ENCODE measurements around the gene FBXL17.

FBXL17 gene

GRCh38 chr5:107969847-107970246, 412.1 kb downstream of the FBXL17 start:
- no peak overlapping the region for H2BK12ac ChIP-seq (ENCODE audit: low read length)
- H2BK120ac ChIP-seq (ENCODE audit: low read depth, low read length) = no peak overlapping the region
- H3K27ac ChIP-seq (replicated peaks; ENCODE audit: low read length) = no peak overlapping the region
- H3K4me1 ChIP-seq (ENCODE audit: control insufficient read depth in 2 of 2, insufficient read depth in 1 of 2, low read depth in 1 of 2, low read length in 2 of 2) = peaks cover 2 to 6% of the 10 kb centered on the region in 2 donors
- H3K18ac ChIP-seq (ENCODE audit: low read length) = no peak overlapping the region
- H2BK15ac ChIP-seq (ENCODE audit: low read length) = no peak overlapping the region
- H3K9me3 ChIP-seq (replicated peaks in 1 of 2; ENCODE audit: control insufficient read depth in 2 of 2, insufficient read depth in 1 of 2, low read depth in 1 of 2, low read length in 2 of 2) = no peaks in the 10 kb centered on the region
- no peak overlapping the region for H2AK5ac ChIP-seq (ENCODE audit: low read depth, low read length)
- H2AFZ ChIP-seq (ENCODE audit: low read length) = no peak overlapping the region
- H3K27me3 ChIP-seq (ENCODE audit: control insufficient read depth in 3 of 3, insufficient read depth in 3 of 3, low read depth in 1 of 3, low read length in 3 of 3) = no peaks in the 10 kb centered on the region
- H3K14ac ChIP-seq (ENCODE audit: low read length) = no peak overlapping the region
- H3K36me3 ChIP-seq (replicated peaks in 1 of 2; ENCODE audit: control insufficient read depth in 2 of 2, insufficient read depth in 2 of 2, low read length in 2 of 2) = no peaks in the 10 kb centered on the region
- H4K8ac ChIP-seq (ENCODE audit: low read depth, low read length) = no peak overlapping the region
- no peaks in the 10 kb centered on the region for H3K79me1 ChIP-seq (ENCODE audit: low read depth, low read length)
- H2BK5ac ChIP-seq (ENCODE audit: low read length) = no peak overlapping the region
- H3K4me3 ChIP-seq (ENCODE audit: low read length in 2 of 2) = no peak overlapping the region
- no peak overlapping the region for H4K91ac ChIP-seq (ENCODE audit: low read depth, low read length, poor library complexity)
- no peak overlapping the region for H3K4me2 ChIP-seq (ENCODE audit: insufficient read depth, low read length, poor library complexity, severe bottlenecking)
- H3K9ac ChIP-seq (ENCODE audit: low read depth, low read length, poor library complexity) = no peak overlapping the region
- H3K23ac ChIP-seq (ENCODE audit: low read depth, low read length, poor library complexity) = no peak overlapping the region
- no peak for DNase-seq (ENCODE audit: low spot score)
- H3K4ac ChIP-seq (ENCODE audit: low read length) = no peak overlapping the region

DNA sequence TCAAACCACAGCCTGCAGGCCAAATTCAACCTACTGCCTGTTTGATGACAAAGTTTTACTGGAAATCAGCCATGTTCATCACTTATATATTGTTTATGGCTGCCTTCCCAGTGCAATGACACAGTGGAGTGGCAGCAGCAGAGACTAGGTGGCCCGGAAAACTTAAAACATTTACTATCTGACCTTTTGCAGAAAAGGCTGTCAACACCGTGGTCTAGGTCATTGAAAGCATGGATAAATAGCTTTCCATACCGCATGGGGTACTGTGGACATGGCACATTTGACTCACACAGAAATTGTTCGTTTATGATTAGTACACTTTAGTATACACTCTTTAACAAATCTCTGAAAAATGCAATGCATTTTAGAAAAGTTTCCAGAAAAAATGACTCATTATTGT, 412.9 kb downstream of the FBXL17 start:
- no peak overlapping the region for H3K23ac ChIP-seq (ENCODE audit: low read depth, low read length, poor library complexity)
- no peak overlapping the region for H4K91ac ChIP-seq (ENCODE audit: low read depth, low read length, poor library complexity)
- H3K4me2 ChIP-seq (ENCODE audit: insufficient read depth, low read length, poor library complexity, severe bottlenecking) = no peak overlapping the region
- WGBS, 2 donors (ENCODE audit: extremely low coverage in 2 of 2, insufficient read length in 2 of 2, insufficient replicate concordance in 1 of 2) = no CpG with 5 or more reads among the region's 4 CpGs
- H3K9ac ChIP-seq (ENCODE audit: low read depth, low read length, poor library complexity) = no peak overlapping the region
- no peak overlapping the region for H2BK15ac ChIP-seq (ENCODE audit: low read length)
- H3K79me1 ChIP-seq (ENCODE audit: low read depth, low read length) = no peaks in the 10 kb centered on the region
- no peaks in the 10 kb centered on the region for H3K36me3 ChIP-seq (replicated peaks in 1 of 2; ENCODE audit: control insufficient read depth in 2 of 2, insufficient read depth in 2 of 2, low read length in 2 of 2)
- peaks cover 2 to 6% of the 10 kb centered on the region in 2 donors for H3K4me1 ChIP-seq (ENCODE audit: control insufficient read depth in 2 of 2, insufficient read depth in 1 of 2, low read depth in 1 of 2, low read length in 2 of 2)
- no peak overlapping the region for H2BK120ac ChIP-seq (ENCODE audit: low read depth, low read length)
- no peak overlapping the region for H3K18ac ChIP-seq (ENCODE audit: low read length)
- no peak overlapping the region for H3K14ac ChIP-seq (ENCODE audit: low read length)
- no peak overlapping the region for H3K4me3 ChIP-seq (ENCODE audit: low read length in 2 of 2)
- no peaks in the 10 kb centered on the region for H3K9me3 ChIP-seq (replicated peaks in 1 of 2; ENCODE audit: control insufficient read depth in 2 of 2, insufficient read depth in 1 of 2, low read depth in 1 of 2, low read length in 2 of 2)
- no peak overlapping the region for H2BK12ac ChIP-seq (ENCODE audit: low read length)
- no peak overlapping the region for H3K4ac ChIP-seq (ENCODE audit: low read length)
- no peak overlapping the region for H2AFZ ChIP-seq (ENCODE audit: low read length)
- no peak for DNase-seq (ENCODE audit: low spot score)
- H3K27me3 ChIP-seq (ENCODE audit: control insufficient read depth in 3 of 3, insufficient read depth in 3 of 3, low read depth in 1 of 3, low read length in 3 of 3) = no peaks in the 10 kb centered on the region
- no peak overlapping the region for H4K8ac ChIP-seq (ENCODE audit: low read depth, low read length)
- no peak overlapping the region for H2AK5ac ChIP-seq (ENCODE audit: low read depth, low read length)
- no peak overlapping the region for H3K27ac ChIP-seq (replicated peaks; ENCODE audit: low read length)
- H2BK5ac ChIP-seq (ENCODE audit: low read length) = no peak overlapping the region

DNA sequence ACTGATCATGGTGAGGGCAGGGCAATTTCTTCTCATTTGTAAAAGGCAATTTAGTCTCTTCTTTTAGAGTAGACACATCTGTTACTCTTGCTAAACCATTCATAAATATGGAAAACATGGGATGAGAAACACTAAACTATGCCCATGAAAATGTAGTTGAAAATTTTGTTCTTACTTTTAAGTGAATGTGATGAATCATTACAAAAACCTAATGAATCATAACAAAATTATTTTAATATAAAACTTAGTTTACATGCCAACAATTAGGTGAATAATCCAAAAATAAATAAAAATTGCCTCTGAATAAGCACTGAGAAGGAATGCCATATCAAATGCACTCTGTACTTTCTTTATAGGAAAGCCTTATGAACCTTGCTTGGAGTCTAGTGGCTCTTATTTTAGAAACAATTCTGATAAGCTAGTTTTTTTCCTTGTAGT, 413.5 kb downstream of the FBXL17 start:
- DNase-seq (ENCODE audit: low spot score) = no peak
- Histone ChIP-seq H3K79me1 (ENCODE audit: low read depth, low read length) (no peaks in the 10 kb centered on the region), H3K4me1 (ENCODE audit: control insufficient read depth in 2 of 2, insufficient read depth in 1 of 2, low read depth in 1 of 2, low read length in 2 of 2) (peaks cover 2 to 6% of the 10 kb centered on the region in 2 donors), H3K4me2 (ENCODE audit: insufficient read depth, low read length, poor library complexity, severe bottlenecking) (no peak overlapping the region), H3K23ac (ENCODE audit: low read depth, low read length, poor library complexity) (no peak overlapping the region), H3K27me3 (ENCODE audit: control insufficient read depth in 3 of 3, insufficient read depth in 3 of 3, low read depth in 1 of 3, low read length in 3 of 3) (no peaks in the 10 kb centered on the region), H3K9ac (ENCODE audit: low read depth, low read length, poor library complexity) (no peak overlapping the region), H2BK120ac (ENCODE audit: low read depth, low read length) (no peak overlapping the region), H4K8ac (ENCODE audit: low read depth, low read length) (no peak overlapping the region), H3K14ac (ENCODE audit: low read length) (no peak overlapping the region), H2BK5ac (ENCODE audit: low read length) (no peak overlapping the region), H3K18ac (ENCODE audit: low read length) (no peak overlapping the region), H3K4me3 (ENCODE audit: low read length in 2 of 2) (no peak overlapping the region), H3K27ac (replicated peaks; ENCODE audit: low read length) (no peak overlapping the region), H3K9me3 (replicated peaks in 1 of 2; ENCODE audit: control insufficient read depth in 2 of 2, insufficient read depth in 1 of 2, low read depth in 1 of 2, low read length in 2 of 2) (no peaks in the 10 kb centered on the region), H2AK5ac (ENCODE audit: low read depth, low read length) (no peak overlapping the region), H2BK15ac (ENCODE audit: low read length) (no peak overlapping the region), H2BK12ac (ENCODE audit: low read length) (no peak overlapping the region), H2AFZ (ENCODE audit: low read length) (no peak overlapping the region), H3K36me3 (replicated peaks in 1 of 2; ENCODE audit: control insufficient read depth in 2 of 2, insufficient read depth in 2 of 2, low read length in 2 of 2) (no peaks in the 10 kb centered on the region), H4K91ac (ENCODE audit: low read depth, low read length, poor library complexity) (no peak overlapping the region), H3K4ac (ENCODE audit: low read length) (no peak overlapping the region)

DNA sequence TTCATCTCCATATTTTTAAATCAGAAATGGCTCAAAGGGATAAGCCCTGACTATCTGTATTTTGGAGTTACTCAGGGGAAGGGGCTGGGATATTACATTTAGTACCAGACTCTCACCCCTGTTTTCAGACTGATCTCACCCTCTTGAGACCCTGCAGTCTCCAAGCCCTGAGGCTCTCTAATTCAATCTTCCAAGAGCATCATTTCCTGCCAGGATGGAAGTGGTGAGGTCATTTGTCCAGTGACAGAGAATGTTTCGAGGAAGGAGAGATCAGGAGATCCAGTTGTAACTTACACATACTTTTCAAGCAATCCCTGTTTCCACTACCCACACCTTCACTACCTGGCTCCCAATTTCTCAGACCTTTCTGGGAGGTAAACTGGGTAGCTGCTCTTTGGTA, 415.7 kb downstream of the FBXL17 start:
- Histone ChIP-seq H3K9me3 (replicated peaks in 1 of 2; ENCODE audit: control insufficient read depth in 2 of 2, insufficient read depth in 1 of 2, low read depth in 1 of 2, low read length in 2 of 2) (no peaks in the 10 kb centered on the region), H3K4ac (ENCODE audit: low read length) (no peak overlapping the region), H3K27me3 (ENCODE audit: control insufficient read depth in 3 of 3, insufficient read depth in 3 of 3, low read depth in 1 of 3, low read length in 3 of 3) (no peaks in the 10 kb centered on the region), H3K9ac (ENCODE audit: low read depth, low read length, poor library complexity) (no peak overlapping the region), H3K4me3 (ENCODE audit: low read length in 2 of 2) (no peak overlapping the region), H3K4me2 (ENCODE audit: insufficient read depth, low read length, poor library complexity, severe bottlenecking) (no peak overlapping the region), H2AFZ (ENCODE audit: low read length) (no peak overlapping the region), H3K14ac (ENCODE audit: low read length) (no peak overlapping the region), H2AK5ac (ENCODE audit: low read depth, low read length) (no peak overlapping the region), H3K23ac (ENCODE audit: low read depth, low read length, poor library complexity) (no peak overlapping the region), H4K8ac (ENCODE audit: low read depth, low read length) (no peak overlapping the region), H2BK15ac (ENCODE audit: low read length) (no peak overlapping the region), H3K4me1 (ENCODE audit: control insufficient read depth in 2 of 2, insufficient read depth in 1 of 2, low read depth in 1 of 2, low read length in 2 of 2) (peaks cover 0 to 5% of the 10 kb centered on the region in 2 donors), H2BK12ac (ENCODE audit: low read length) (no peak overlapping the region), H2BK5ac (ENCODE audit: low read length) (no peak overlapping the region), H3K18ac (ENCODE audit: low read length) (no peak overlapping the region), H4K91ac (ENCODE audit: low read depth, low read length, poor library complexity) (no peak overlapping the region), H3K36me3 (replicated peaks in 1 of 2; ENCODE audit: control insufficient read depth in 2 of 2, insufficient read depth in 2 of 2, low read length in 2 of 2) (no peaks in the 10 kb centered on the region), H2BK120ac (ENCODE audit: low read depth, low read length) (no peak overlapping the region), H3K79me1 (ENCODE audit: low read depth, low read length) (no peaks in the 10 kb centered on the region), H3K27ac (replicated peaks; ENCODE audit: low read length) (no peak overlapping the region)
- no CpG with 5 or more reads among the region's 1 CpG for WGBS, 2 donors (ENCODE audit: extremely low coverage in 2 of 2, insufficient read length in 2 of 2, insufficient replicate concordance in 1 of 2)
- DNase-seq (ENCODE audit: low spot score) = no peak
